H1 (cell line): Measurements from ENCODE around the gene IQSEC3.
"Not testable (repeated sequence)": the region's sequence is repeated elsewhere in the genome, so short reads cannot be mapped to it uniquely, and the experiment has no call there.

Experiments used
- EZH2 ChIP-seq: fragments of 200-600 bp; sonication (generic); IDR thresholded peaks from 2 replicates; pipeline ENCODE4 v1.7.1; 2012; ENCODE audit warnings: low read depth, mild to moderate bottlenecking, moderate library complexity, low read length, inconsistent platforms; ENCODE audit not compliant: severe bottlenecking
- POLR2A ChIP-seq, 2 experiments: IDR thresholded peaks; 1 replicate in 1 of 2; 2 replicates in 1 of 2; pipeline ENCODE4 v1.6.1; 2011; ENCODE audit warnings: low read depth in 2 of 2, low read length in 2 of 2, mild to moderate bottlenecking in 2 of 2; ENCODE audit errors: control extremely low read depth in 1 of 2
- POLR2AphosphoS5 ChIP-seq: IDR thresholded peaks from 2 replicates; pipeline ENCODE4 v1.6.1; 2011; ENCODE audit warnings: low read depth, low read length

- not testable (repeated sequence) for TF ChIP-seq POLR2A (IDR thresholded peaks at IDR 0.05; ENCODE audit: control extremely low read depth in 1 of 2, low read depth in 2 of 2, low read length in 2 of 2); EZH2; POLR2AphosphoS5
These were observed 17.4 kb upstream of the IQSEC3 start for GRCh38 chr12:49149-49548.
